Esophagus squamous epithelium (tissue), 4 donors: ENCODE results near the gene ZDHHC18.

Experiments used
- CTCF ChIP-seq, 6 experiments: fragments of 450-650 bp in 4 of 6; fragments of 200-600 bp in 2 of 6; sonication (generic) in 2 of 6; IDR thresholded peaks; one replicate each; pipeline ENCODE4 v1.5.1; 2016 to 2019; ENCODE audit warnings: antibody characterized with exemption in 6 of 6, mild to moderate bottlenecking in 4 of 6, moderate library complexity in 4 of 6
- POLR2A ChIP-seq, 4 donors: fragments of 450-650 bp; IDR thresholded peaks; one replicate each; pipeline ENCODE4 v1.6.1; 2017; ENCODE audit warnings: antibody characterized with exemption in 4 of 4, mild to moderate bottlenecking in 4 of 4, moderate library complexity in 3 of 4

- TF ChIP-seq POLR2A (IDR thresholded peaks at IDR 0.05) (no peak), CTCF (IDR thresholded peaks at IDR 0.05) (no peak)
Measured at GRCh38 chr1:26792924-26793323, 33.6 kb upstream of the ZDHHC18 start.
